HuH-7 (cell line): ENCODE data around the gene PTCSC3.
"Not testable (repeated sequence)": the region's sequence is repeated elsewhere in the genome, so short reads cannot be mapped to it uniquely, and the experiment has no call there.

Experiments used
- DNase-seq: peaks from one replicate; pipeline ENCODE4 v3.0.0; 2011; ENCODE audit warnings: low spot score

Gene PTCSC3

DNA sequence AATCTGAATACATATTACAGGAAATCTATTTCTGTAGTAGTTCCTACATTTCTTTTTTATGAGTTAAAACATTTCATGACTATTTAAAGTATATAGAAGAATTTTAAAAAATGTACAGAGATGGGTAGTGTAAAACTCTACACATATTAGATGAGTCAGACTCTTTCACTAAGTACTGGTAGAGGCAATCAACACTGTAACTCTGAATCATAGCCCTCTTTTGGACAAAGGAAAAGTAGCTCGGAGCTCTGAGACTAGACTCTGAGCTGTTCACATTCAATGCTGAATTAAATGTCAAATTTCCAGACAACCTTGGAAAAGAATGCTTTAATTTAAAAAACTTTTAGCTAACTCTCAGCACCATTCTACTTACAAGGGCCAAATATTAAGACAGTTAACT is 3.4 kb downstream of the PTCSC3 start:
- no peak for DNase-seq

DNA sequence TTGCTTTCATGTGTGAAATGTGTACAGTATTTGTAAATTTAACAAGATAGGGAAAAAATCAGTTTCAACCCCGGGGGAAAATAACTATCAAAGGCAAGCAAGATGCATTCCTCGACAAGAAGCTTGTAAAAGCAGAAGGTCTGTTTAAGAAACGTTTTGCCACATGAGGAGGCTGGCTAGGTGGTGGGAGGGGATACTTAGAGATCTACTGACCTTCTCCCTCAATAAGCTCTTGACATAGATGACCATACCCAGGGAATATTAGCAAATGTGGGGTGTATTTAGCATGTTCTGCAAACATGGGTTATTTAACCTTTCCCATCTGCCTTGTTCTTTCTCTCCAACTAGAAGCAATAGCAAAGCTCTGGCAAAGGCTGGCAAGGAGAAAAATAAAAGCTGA is 4.9 kb downstream of the PTCSC3 start:
- DNase-seq, result no peak

DNA sequence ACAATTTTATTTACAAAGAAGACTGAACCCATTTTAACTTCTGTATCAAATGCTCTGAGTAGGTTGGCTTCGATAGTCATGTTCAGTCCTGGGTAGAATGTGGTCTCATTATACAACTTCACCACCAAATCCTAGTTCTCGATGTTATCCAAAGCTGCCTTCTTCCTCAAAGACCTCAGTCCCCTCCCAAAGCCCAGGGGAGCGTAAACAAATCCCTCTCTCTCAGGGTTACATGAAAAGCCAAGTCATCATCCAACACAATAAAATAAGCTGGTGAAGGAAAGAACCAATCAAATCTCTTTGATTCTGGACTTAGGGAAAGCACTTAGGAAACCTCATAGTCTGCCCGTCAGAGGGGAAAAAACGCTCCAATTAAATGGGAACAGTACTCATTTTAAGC is 9.1 kb downstream of the PTCSC3 start:
- DNase-seq, result no peak

DNA sequence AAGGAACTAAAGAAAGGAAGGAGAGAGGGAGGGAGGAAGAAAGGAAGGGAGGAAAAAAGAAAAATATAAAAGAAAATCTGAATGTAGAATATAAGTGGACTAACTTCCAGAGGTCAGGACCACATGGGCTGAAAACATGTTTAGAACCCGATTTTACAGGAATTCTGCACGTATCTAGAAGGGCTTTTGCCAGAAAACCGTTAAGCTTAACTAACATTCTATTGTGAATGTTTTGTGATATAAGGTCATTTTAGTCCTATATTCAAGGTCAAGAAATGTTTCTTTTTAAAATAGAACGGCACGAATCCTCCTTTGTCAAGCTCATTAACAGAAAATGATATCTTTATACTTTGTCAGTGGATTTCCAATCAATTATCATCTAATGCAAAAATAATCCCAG is 13.1 kb downstream of the PTCSC3 start:
- DNase-seq, result no peak

DNA sequence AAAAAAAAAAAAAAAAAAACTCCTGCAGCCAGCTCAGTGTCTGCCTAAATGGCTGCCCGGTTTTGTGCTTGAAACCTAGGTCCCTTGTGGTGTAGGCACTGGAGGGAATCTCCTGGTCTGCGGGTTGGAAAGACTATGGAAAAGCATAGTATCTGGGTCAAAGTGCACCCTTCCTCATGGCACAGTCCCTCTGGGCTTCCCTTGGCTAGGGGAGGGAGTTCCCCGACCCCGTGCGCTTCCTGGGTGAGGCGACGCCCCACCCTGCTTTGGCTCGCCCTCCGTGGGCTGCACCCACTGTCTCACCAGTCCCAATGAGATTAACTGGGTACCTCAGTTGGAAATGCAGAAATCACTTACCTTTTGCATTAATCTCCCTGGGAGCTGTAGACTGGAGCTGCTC is 14.3 kb downstream of the PTCSC3 start:
- DNase-seq, result no peak

DNA sequence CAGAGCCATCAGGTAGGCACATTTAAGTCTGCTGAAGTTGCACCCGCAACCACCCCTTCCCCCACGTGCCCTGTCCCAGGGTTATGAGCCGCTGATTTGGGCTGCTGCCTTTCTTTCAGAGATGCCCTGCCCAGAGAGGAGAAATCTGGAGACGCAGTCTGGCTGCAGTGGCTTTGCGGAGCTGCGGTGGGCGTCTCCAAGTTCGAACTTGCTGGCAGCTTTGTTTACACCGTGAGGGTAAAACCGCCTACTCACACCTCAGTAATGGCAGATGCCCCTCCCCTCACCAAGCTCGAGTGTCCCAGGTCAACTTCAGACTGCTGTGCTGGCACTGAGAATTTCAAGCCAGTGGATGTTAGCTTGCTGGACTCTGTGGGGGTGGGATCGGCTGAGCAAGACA is 14.7 kb downstream of the PTCSC3 start:
- DNase-seq, result no peak

DNA sequence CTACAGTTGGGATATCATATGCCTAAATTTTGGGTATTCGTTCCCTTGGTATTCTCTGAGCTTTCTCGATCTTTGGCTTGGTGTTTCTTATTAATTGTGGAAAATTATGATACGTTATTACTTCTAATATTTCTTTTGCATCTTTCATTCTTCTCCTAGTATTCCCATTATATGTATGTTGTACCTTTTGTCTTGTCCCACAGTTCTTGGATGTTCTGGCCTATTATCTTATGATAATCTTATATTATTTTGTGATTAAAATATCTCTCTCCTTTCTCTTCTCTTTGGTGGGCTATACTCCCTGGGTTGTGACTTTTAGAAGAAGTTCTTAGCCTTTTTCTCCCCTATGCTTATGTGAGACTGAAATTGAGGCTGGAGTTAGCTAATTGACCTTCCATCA is 25.2 kb downstream of the PTCSC3 start:
- no peak for DNase-seq

DNA sequence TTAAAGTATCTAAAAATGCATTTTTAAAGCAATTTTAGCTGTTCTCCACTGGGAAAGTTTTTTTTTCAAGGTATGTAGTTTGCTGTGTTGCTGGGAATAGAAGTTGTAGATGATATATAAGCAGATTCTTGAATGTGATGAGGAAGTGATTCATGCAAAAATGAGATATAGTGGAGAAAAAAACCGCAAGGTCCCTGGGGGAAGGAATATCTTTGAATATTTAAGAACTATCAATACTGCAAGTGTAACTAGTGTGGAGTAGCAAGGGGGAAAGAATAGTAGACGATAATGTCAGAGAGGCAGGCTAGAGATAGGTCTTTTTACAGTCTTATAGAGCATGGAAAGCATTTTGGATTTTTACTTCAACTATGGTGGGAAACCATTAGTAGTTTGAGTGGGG is 42.5 kb downstream of the PTCSC3 start:
- DNase-seq, result no peak

DNA sequence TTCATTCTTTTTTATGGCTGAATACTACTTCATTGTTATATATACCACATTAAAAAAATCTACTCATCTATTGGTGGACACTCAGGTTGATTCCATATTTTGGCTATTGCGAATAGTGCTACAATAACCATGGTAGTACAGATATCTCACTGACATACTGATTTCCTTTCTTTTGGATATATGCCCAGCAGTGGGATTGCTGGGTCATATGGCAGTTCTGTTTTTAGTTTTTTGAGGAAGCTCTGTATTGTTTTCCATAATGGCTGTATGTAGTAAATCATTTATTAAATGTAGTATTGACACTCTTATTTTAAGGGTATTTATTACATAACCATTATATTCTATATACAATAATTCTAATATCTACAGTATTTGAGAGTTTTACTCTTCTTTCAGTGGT is 43.7 kb downstream of the PTCSC3 start:
- DNase-seq, result no peak

DNA sequence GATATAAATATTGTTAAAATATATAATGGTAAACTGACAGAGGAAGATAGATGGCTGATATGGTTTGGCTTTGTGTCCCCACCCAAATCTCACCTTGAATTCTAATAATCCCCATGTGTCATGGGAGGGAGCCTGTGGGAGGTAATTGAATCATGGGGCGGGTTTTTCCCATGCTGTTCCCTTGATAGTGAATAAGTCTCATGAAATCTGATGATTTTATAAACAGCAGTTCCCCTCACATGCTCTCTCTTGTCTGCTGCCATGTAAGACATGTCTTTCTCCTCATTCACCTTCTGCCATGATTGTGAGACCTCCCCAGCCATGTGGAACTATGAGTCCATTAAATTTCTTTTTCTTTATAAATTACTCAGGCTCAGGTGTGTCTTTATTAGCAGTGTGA is 46.3 kb downstream of the PTCSC3 start:
- DNase-seq, result no peak

DNA sequence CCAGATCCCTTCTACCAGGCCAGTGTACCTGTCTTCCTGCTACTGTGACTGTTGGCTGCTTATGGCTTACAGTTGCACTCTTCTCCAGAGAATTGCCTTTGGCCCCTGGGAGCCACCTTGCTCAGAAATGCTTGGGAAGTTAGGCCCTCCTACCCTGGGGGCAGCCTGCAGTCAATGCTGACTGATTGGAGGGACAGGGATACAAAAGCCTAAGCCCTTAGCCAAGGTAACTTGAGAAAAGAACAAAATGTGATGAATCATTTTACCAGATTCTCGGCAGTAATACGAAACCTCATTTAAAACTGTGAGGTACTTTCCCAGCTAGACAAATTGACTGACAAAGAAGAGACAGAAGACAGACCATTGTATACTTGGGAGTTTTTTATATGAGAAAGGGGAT is 47.3 kb downstream of the PTCSC3 start:
- no peak for DNase-seq

DNA sequence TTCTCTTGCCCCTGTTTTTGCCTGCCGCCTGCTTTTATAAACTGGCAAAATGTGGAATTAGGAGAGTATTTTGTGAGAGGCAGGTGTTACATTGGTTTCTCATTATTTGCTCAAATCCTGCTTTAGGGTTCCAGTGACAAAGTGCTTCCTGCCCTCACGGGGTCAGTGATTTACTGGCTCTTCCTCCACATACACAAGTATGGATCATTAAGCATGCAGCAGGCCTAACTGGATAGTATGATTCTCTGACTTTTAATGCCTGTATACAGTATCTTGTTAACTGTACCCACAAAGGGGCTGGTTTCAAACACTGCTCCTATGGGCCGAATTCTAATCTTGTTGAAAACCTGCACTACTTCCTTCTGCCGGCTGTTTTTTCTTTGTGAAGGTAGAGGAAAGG is 63.2 kb downstream of the PTCSC3 start:
- DNase-seq, result no peak

DNA sequence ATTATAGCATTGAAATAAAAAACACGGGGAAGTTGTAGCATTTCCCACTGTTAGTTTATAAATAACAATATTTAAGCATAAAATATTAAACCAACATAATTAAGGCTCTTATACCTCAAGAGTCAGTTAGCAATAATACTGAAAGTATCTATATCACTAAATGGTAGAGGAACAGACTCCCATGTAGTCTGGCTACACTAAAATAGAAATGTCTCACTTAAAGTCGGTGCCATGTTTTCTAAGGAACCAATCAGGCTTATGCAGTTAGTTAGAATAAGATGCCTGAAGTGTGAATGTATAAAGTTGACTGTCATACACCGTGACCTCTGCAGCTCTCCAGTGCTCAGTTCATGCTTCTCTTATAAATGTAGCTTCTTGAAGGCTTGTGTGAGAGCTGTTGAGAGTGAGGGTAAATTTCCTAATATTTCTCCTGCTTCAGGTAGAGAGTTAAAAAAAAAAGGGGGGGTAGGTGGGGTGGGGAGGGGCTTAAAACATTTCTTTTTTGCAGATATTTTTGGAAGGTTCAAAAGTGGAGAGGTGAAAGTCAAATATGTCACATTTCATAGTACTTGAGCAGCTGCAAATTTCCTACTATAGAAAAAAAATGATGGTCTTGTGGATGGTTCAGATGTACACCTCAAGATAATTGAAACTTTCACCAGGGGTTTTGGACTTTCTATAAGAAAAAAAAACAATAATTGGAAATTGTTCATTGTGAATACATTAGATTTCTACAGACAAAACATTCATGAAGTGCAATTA is 64.5 kb downstream of the PTCSC3 start:
- DNase-seq, result no peak

DNA sequence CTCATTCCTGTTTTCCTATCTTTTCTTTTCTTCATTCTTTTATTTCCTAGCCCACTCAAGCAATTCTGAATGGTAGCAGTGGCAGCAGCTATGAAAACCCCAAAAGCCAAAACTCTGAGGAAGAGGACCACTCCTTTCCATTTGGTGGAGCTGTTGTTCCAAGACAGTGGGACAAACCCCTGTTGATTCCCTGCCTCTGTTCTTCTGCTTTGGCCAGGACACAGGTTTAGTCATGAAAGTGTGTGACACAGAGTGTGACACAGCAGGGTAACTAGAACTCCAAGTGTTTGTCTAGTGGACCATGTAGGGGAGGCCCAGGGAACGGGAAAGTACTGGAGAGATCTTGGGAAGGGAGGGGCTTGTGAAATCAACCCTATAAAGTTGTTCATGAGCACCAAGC is 71.1 kb downstream of the PTCSC3 start:
- DNase-seq, result no peak

DNA sequence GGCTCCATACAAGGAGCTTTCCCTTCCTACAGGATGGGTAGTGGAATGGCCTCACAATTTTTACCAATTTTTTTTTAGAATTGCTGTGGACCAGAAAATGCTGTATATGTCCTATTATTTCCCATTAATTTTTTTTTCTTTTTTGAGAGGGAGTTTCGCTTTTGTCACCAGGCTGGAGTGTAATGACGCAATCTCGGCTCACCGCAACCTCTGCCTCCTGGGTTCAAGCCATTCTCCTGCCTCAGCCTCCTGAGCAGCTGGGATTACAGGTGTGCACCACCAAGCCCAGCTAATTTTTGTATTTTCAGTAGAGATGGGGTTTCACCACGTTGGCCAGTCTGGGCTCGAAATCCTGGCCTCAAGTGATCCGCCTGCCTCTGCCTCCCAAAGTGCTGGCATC is 72.3 kb downstream of the PTCSC3 start:
- DNase-seq, result not testable (repeated sequence)

DNA sequence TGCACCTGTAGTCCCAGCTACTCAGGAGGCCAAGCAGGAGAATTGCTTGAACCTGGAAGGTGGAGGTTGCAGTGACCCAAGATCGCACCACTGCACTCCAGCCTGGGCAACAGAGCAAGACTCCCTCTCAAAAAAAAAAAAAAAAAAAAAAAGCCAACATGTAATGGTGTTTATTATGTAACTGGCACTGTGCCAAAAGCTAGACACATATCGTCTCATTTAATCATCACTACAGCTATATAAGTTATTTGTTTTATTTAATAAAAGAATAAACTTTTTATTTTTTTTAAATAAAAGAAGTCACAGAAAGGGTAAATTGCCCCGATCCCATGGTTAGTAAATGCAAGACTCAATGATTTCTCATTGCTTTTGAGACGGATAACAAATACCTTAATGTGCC is 76.9 kb downstream of the PTCSC3 start:
- no peak for DNase-seq

DNA sequence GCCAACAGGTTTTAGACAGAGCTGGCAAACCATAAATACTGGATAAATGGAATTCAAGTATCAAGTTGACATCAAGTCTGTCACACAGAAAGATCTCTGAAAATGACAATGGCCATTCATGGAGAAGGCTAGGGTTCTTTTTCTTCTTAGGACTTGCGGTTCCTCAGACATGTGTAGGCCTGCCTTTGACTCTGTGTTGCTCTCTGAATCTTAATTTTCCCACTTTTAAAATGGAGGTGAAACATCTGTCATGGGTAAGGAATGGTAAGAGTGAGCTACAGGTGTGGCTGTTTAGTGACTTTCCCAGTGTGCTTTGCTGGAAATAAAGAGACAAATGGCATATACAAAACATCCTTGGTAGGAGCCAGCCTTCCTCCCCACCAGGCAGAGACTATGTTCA is 79.2 kb downstream of the PTCSC3 start:
- no peak for DNase-seq

DNA sequence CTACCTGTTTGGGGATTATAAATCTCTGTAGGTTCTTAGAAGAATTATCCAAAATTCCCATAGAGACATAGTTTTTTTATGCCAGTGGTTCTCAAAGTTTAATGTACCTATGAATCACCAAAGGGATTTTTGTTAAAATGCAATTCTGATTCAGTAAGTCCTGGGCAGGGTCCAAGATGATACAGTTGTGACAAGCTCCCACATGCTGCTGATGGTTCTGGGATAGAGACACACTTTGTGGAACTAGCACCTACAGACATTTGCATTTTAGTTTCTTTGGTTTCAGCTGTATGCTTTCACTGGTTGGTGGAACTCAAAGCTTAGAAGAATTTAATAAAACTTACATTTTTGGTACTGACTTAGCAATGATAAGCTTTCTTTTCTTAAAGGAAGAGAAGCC is 80.4 kb downstream of the PTCSC3 start:
- no peak for DNase-seq

DNA sequence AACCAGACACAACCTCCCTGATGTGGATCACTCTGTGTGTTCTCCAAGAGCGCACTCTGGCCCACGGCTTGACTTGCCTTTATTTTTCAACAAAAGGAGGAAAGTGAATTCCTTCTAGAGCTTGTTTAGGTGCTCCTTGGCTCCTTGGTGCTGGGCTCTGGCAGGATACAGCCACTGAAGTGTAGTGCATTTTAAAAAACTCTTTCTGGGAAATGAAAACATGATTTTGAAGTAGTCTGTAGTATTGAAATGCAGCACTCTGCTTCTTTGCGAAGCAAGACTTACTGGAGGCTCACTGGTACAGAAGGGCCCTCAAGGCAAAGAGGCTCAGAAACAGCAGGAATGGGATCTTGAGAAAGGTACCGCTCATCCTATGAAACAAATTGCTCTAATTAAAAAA is 81.6 kb downstream of the PTCSC3 start:
- DNase-seq, result no peak

DNA sequence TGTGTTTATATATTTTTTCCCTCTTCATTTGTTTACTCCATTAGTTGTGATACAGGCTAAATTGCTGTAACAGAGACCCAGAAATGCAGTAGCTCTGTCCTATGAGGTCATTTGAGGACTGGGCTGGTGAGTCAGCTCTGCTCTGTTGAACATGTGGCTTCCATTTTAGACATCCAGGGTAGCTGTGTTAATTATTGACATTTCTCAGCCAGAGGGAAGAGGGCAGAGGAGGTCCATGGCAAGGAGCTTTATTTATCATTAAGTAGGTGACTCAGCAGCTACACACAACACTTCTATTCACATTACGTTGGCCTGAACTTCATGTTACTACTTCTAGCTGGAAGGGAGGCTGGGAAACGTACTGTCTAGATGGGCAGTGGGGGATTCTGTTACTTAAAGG is 85.4 kb downstream of the PTCSC3 start:
- peak; percentile 37 for DNase-seq

DNA sequence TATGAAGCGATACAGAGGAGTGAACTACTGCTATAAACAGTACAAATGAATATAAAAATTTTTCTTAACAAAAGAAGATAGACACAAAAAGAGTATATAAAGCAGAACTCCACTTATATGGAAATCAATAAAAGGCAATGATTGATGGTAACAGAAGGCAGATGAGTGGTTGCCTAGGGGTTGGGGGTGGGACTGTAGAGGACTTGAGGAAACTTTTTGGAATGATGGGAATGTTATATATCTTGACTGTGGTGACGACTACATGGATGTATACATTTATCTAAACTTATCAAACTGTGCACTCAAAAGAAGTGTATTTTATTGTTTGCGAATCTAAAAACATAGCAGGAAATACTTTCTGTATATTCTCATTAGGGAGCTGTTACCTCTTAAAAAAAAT is 89.1 kb downstream of the PTCSC3 start:
- DNase-seq, result no peak

DNA sequence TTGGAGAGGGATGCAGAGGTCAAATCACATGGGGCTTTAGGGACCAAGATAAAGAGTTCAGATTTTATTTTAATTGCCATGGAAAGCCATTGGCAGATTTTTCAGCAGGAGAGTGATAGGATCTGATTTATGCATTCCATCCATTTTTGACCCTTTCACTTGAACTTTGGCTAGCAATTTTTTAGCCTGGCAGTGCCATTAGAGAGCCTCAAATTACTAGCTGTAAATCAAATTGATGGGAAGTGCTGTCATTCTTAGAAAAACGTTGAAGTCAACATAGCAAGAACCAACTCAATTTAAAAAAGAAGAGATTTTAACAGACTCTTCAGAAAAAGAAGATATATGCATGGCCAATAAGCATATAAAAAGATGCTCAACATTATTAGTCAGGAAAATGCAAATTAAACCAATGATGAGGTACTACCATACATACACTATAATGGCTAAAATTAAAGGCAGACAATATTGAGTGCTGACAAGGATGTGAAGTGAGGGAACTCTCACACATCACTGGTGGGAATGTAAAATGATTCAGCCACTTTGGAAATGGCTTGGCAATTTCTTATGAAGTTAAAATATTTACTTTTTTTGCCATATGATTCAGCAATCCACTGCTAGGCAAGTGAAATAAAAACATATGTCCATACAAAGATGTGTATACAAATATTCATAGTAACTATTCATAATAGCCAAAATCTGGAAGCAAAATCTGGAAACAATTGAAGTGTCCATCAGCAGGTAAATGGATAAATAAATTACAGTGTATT is 89.7 kb downstream of the PTCSC3 start:
- DNase-seq, result no peak

DNA sequence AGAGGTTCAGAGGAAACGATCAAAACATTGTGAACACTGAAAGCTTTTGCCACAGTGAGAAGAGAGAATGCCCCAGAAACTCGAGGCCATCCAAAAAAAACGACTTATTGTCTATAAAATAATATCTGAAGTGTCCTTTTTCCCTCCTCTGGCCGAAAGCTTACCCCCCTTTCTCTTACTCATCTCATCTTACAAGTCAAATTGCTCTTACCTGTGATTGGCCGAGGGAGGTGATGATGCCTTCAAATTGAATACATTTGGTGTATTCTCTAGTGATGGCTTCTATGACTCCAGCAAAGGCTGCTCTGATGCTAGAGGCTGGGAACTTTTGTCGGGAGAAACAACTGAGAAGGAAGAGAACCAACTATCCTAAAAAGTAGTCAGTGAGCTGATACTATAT is 90.7 kb downstream of the PTCSC3 start:
- no peak for DNase-seq
